Stimulated activated memory B cell treated with anti-CD40 and anti-IgM and Interleukin-4, amounts not matched to agents 10 μg/mL and 1 μg/mL and 100 μg/mL, for 72 hours (primary cell): ENCODE data around the gene FOXC2.

ENCODE experiments used
- ATAC-seq: fragments of 150-1000 bp; cut with Tn5 transposase; 2 replicates; pipeline ENCODE4 v1.10.0; 2021
- H3K27ac Mint-ChIP-seq: one replicate; pipeline ENCODE4 v1.8.0; 2022; ENCODE audit warnings: mild to moderate bottlenecking, mixed read lengths
- H3K27me3 Mint-ChIP-seq: one replicate; pipeline ENCODE4 v1.8.0; 2022; ENCODE audit warnings: mixed read lengths
- H3K36me3 Mint-ChIP-seq: one replicate; pipeline ENCODE4 v1.8.0; 2022; ENCODE audit warnings: mixed read lengths
- H3K4me1 Mint-ChIP-seq: one replicate; pipeline ENCODE4 v1.8.0; 2022; ENCODE audit warnings: mixed read lengths
- H3K4me3 Mint-ChIP-seq: one replicate; pipeline ENCODE4 v1.8.0; 2022; ENCODE audit warnings: mild to moderate bottlenecking, moderate library complexity, mixed read lengths
- H3K9me3 Mint-ChIP-seq: one replicate; pipeline ENCODE4 v1.8.0; 2022; ENCODE audit warnings: mixed read lengths

The FOXC2 gene

GRCh38 chr16:86529160-86529559 is 37.5 kb upstream of the FOXC2 start:
- no peak for ATAC-seq

GRCh38 chr16:86530251-86531190 is 36.1 kb upstream of the FOXC2 start:
- Mint-ChIP-seq H3K27me3 (no peaks in the 10 kb centered on the region), H3K4me3 (no peak overlapping the region), H3K4me1 (no peaks in the 10 kb centered on the region), H3K36me3 (peaks cover 29% of the 10 kb centered on the region), H3K9me3 (no peaks in the 10 kb centered on the region), H3K27ac (no peak overlapping the region)
- ATAC-seq = no peak

More at GRCh38 chr16:86529160-86529559, 37.5 kb upstream of the FOXC2 start:
- Mint-ChIP-seq H3K4me3 (no peak overlapping the region), H3K27me3 (no peaks in the 10 kb centered on the region), H3K9me3 (no peaks in the 10 kb centered on the region), H3K27ac (no peak overlapping the region), H3K36me3 (peaks cover 29% of the 10 kb centered on the region), H3K4me1 (no peaks in the 10 kb centered on the region)

- ATAC-seq = no peak
- Mint-ChIP-seq H3K27ac (no peak overlapping the region), H3K9me3 (no peaks in the 10 kb centered on the region), H3K4me3 (no peak overlapping the region), H3K27me3 (no peaks in the 10 kb centered on the region), H3K36me3 (peaks cover 29% of the 10 kb centered on the region), H3K4me1 (no peaks in the 10 kb centered on the region)
These were observed 35.5 kb upstream of the FOXC2 start for GRCh38 chr16:86531191-86531545.

GRCh38 chr16:86531641-86532525 is 34.7 kb upstream of the FOXC2 start:
- Mint-ChIP-seq H3K36me3 (peaks cover 32% of the 10 kb centered on the region), H3K4me3 (no peak overlapping the region), H3K27ac (no peak overlapping the region), H3K27me3 (no peaks in the 10 kb centered on the region), H3K4me1 (no peaks in the 10 kb centered on the region), H3K9me3 (no peaks in the 10 kb centered on the region)
- peak; percentile 12 for ATAC-seq

- no peaks in the 10 kb centered on the region for H3K4me1 Mint-ChIP-seq
- H3K27ac Mint-ChIP-seq = no peak overlapping the region
- no peaks in the 10 kb centered on the region for H3K27me3 Mint-ChIP-seq
- ATAC-seq = no peak
- no peak overlapping the region for H3K4me3 Mint-ChIP-seq
- H3K9me3 Mint-ChIP-seq = no peaks in the 10 kb centered on the region
- peaks cover 38% of the 10 kb centered on the region for H3K36me3 Mint-ChIP-seq
These were observed 34.2 kb upstream of the FOXC2 start for GRCh38 chr16:86532526-86532815.

GRCh38 chr16:86533076-86533475 is 33.6 kb upstream of the FOXC2 start:
- Mint-ChIP-seq H3K4me3 (no peak overlapping the region), H3K4me1 (no peaks in the 10 kb centered on the region), H3K9me3 (no peaks in the 10 kb centered on the region), H3K36me3 (peaks cover 38% of the 10 kb centered on the region), H3K27ac (no peak overlapping the region), H3K27me3 (no peaks in the 10 kb centered on the region)
- no peak for ATAC-seq

- H3K4me1 Mint-ChIP-seq = no peaks in the 10 kb centered on the region
- H3K27ac Mint-ChIP-seq = no peak overlapping the region
- H3K36me3 Mint-ChIP-seq = peaks cover 38% of the 10 kb centered on the region
- ATAC-seq = no peak
- H3K4me3 Mint-ChIP-seq = no peak overlapping the region
- no peaks in the 10 kb centered on the region for H3K27me3 Mint-ChIP-seq
- H3K9me3 Mint-ChIP-seq = no peaks in the 10 kb centered on the region
These were observed 32.8 kb upstream of the FOXC2 start for GRCh38 chr16:86533767-86534351.

GRCh38 chr16:86534779-86535615 is 31.6 kb upstream of the FOXC2 start:
- Mint-ChIP-seq H3K9me3 (no peaks in the 10 kb centered on the region), H3K4me1 (no peaks in the 10 kb centered on the region), H3K36me3 (peaks cover 33% of the 10 kb centered on the region), H3K27ac (no peak overlapping the region), H3K4me3 (no peak overlapping the region), H3K27me3 (no peaks in the 10 kb centered on the region)
- no peak for ATAC-seq

GRCh38 chr16:86536621-86537020 is 30.0 kb upstream of the FOXC2 start:
- no peak for ATAC-seq
- Mint-ChIP-seq H3K4me1 (no peaks in the 10 kb centered on the region), H3K36me3 (peaks cover 40% of the 10 kb centered on the region), H3K27ac (no peak overlapping the region), H3K4me3 (no peak overlapping the region), H3K27me3 (no peaks in the 10 kb centered on the region), H3K9me3 (no peaks in the 10 kb centered on the region)

- ATAC-seq = no peak
- H3K27ac Mint-ChIP-seq = no peak overlapping the region
- peaks cover 47% of the 10 kb centered on the region for H3K36me3 Mint-ChIP-seq
- no peaks in the 10 kb centered on the region for H3K9me3 Mint-ChIP-seq
- no peak overlapping the region for H3K4me3 Mint-ChIP-seq
- H3K27me3 Mint-ChIP-seq = no peaks in the 10 kb centered on the region
- H3K4me1 Mint-ChIP-seq = no peaks in the 10 kb centered on the region
These were observed 29.1 kb upstream of the FOXC2 start for GRCh38 chr16:86537486-86537885.

GRCh38 chr16:86538196-86538780 is 28.3 kb upstream of the FOXC2 start:
- H3K4me1 Mint-ChIP-seq = no peaks in the 10 kb centered on the region
- no peak overlapping the region for H3K27ac Mint-ChIP-seq
- no peaks in the 10 kb centered on the region for H3K9me3 Mint-ChIP-seq
- H3K36me3 Mint-ChIP-seq = peaks cover 51% of the 10 kb centered on the region
- no peaks in the 10 kb centered on the region for H3K27me3 Mint-ChIP-seq
- H3K4me3 Mint-ChIP-seq = no peak overlapping the region
- no peak for ATAC-seq

GRCh38 chr16:86540894-86541293 is 25.7 kb upstream of the FOXC2 start:
- H3K4me3 Mint-ChIP-seq = no peak overlapping the region
- H3K27ac Mint-ChIP-seq = no peak overlapping the region
- H3K27me3 Mint-ChIP-seq = no peaks in the 10 kb centered on the region
- ATAC-seq = no peak
- peaks cover 69% of the 10 kb centered on the region for H3K36me3 Mint-ChIP-seq
- H3K4me1 Mint-ChIP-seq = no peaks in the 10 kb centered on the region
- H3K9me3 Mint-ChIP-seq = no peaks in the 10 kb centered on the region

- Mint-ChIP-seq H3K4me1 (no peaks in the 10 kb centered on the region), H3K27ac (no peak overlapping the region), H3K36me3 (peaks cover 75% of the 10 kb centered on the region), H3K4me3 (no peak overlapping the region), H3K27me3 (no peaks in the 10 kb centered on the region), H3K9me3 (no peaks in the 10 kb centered on the region)
- no peak for ATAC-seq
These were observed 25.1 kb upstream of the FOXC2 start for GRCh38 chr16:86541560-86541959.
